ENCODE data around the gene TXNDC11. TPM values are rescaled to one million over a fixed set of nuclear protein-coding genes. Genes with fewer than 3 reads are reported as not detected.

The TXNDC11 gene
- total RNA-seq, 4 donors from 2014 or later = 41.2 to 56.5 (median 49.0) TPM

- no peak for TF ChIP-seq CTCF (IDR thresholded peaks at IDR 0.05; ENCODE audit: low read depth)
These were observed 5.3 kb upstream of the TXNDC11 start for GRCh38 chr16:11747949-11748403.

DNA sequence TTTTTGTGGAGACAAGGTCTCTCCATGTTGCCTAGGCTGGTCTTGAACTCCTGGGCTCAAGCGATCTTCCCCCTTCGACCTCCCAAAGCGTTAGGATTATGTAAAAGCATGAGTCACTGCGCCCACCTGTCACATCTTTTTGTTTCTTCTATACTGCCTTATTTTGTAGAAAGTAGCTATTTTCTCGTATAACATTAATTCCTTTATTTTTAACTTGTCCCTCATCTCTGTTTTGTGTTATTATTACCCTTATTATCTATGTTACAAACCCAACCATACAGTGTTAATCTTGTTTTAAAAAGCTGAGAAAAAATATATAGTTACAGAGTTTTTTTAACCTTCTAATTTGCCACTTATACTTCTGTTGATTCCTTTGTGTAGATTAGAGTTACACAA lies 1.4 kb upstream of the TXNDC11 start:
- no peak for TF ChIP-seq CTCF (IDR thresholded peaks at IDR 0.05; ENCODE audit: low read depth)

DNA sequence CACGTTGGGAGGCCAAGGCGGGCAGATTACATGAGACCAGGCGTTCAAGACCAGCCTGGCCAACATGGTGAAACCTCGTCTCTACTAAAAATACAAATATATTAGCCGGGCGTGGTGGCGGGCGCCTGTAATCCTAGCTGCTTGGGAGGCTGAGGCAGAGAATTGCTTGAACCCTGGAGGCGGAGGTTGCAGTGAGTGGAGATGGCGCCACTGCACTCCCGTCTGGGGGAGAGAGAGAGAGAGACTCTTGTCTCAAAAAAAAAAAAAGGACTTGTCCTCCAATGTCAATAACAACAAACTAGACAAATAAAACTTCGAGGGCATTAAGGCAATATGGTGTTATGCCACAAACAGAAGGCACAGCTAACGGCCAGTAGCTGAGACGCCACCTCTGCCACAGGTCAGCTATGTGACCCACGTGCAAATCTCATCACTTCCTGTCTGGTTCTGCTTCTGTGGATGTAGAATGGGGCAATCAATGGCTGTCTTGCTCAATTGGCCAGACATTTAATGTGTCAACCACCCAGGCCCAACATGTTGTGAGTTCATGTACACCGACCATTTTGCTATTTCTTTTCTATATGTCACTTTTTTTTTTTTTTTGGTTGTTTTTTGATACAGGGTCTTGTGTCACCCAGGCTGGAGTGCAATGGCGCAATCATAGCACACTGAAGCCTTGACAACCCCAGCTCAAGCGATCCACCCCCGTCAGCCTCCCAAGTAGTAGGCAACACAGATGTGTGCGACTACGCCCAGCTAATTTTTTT lies 834 bp upstream of the TXNDC11 start:
- no peak for TF ChIP-seq CTCF (IDR thresholded peaks at IDR 0.05; ENCODE audit: low read depth)

- no peak for TF ChIP-seq CTCF (IDR thresholded peaks at IDR 0.05; ENCODE audit: low read depth)
These were observed 543 bp downstream of the TXNDC11 start for GRCh38 chr16:11742093-11742535.

DNA sequence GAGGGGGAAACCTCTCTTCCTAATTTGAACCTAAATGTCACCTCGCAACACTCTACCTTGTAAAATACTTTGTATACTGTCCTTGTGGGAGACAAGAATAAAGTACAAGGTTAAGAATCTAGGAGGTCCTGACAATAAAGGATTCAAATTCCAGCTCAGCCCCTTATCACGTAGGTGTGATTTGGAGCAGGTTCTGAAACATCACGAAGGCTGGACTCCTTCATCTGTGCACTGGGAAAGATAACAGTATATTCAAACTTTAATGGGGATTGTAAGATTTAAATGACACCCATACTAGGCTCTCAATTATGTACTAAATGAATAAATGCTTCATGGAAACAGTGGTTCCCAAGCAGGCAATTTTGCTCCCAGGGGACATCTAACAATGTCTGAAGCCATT lies 2.1 kb downstream of the TXNDC11 start:
- no peak for TF ChIP-seq CTCF (IDR thresholded peaks at IDR 0.05; ENCODE audit: low read depth)

- no peak for TF ChIP-seq CTCF (IDR thresholded peaks at IDR 0.05; ENCODE audit: low read depth)
These were observed 3.7 kb downstream of the TXNDC11 start for GRCh38 chr16:11738742-11739544.

DNA sequence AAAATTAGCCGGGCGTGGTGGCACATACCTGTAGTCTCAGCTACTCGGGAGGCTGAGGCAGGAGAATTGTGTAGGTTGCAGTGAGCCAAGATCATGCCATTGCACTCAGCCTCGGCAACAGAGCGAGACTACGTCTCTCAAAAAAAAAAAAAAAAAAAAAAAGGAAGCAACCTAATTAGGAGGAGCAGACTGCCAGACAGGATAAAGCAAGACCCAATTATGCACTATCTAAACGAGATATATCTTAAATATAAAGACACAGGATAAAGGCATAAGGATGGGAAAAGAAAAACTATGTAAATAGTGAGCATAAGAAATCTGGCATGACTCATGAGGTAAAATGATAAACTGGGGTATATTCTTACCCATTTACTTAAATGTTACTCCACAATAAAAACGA lies 4.9 kb downstream of the TXNDC11 start:
- no peak for TF ChIP-seq CTCF (IDR thresholded peaks at IDR 0.05; ENCODE audit: low read depth)

Measured in subcutaneous adipose tissue (tissue), 4 donors.